Esophagus muscularis mucosa (tissue), 4 donors: ENCODE data around the gene PRR23B.

Experiments
- EP300 ChIP-seq: sonication (generic); formaldehyde crosslinking; IDR thresholded peaks from one replicate; pipeline ENCODE4 v1.6.1; 2017; ENCODE audit warnings: antibody characterized with exemption
- POLR2AphosphoS5 ChIP-seq, 2 donors: sonication (generic); formaldehyde crosslinking; IDR thresholded peaks; one replicate each; pipeline ENCODE4 v1.6.1; 2017; ENCODE audit warnings: antibody characterized with exemption in 2 of 2
- TF ChIP-seq, protein P1 (sequence below), 3 experiments: fragments of 200-600 bp in 2 of 3; fragments of 450-650 bp in 1 of 3; sonication (generic) in 2 of 3; IDR thresholded peaks; one replicate each; pipeline ENCODE4 v1.5.1; 2017 to 2019; ENCODE audit warnings: antibody characterized with exemption in 3 of 3, mild to moderate bottlenecking in 2 of 3, moderate library complexity in 1 of 3

DNA sequence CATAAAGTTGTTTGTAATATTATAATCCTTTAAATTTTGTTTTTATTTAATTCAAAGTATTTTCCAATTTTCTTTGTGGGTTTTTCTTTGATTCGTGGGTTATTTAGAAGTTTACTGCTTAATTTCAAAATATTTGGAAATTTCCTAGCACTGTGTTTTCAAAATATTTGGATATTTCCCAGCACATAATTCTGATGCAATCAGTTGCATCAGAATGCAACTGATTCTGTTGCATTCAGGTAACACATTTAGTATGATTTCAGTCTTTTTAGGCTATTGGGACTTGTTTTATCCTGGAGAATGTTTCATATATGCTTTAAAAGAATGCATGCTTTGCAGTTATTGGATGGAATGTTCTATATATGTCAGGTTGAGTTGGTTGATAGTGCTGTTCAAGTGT lies 42.2 kb upstream of the PRR23B start:
- TF ChIP-seq, protein P1, sequence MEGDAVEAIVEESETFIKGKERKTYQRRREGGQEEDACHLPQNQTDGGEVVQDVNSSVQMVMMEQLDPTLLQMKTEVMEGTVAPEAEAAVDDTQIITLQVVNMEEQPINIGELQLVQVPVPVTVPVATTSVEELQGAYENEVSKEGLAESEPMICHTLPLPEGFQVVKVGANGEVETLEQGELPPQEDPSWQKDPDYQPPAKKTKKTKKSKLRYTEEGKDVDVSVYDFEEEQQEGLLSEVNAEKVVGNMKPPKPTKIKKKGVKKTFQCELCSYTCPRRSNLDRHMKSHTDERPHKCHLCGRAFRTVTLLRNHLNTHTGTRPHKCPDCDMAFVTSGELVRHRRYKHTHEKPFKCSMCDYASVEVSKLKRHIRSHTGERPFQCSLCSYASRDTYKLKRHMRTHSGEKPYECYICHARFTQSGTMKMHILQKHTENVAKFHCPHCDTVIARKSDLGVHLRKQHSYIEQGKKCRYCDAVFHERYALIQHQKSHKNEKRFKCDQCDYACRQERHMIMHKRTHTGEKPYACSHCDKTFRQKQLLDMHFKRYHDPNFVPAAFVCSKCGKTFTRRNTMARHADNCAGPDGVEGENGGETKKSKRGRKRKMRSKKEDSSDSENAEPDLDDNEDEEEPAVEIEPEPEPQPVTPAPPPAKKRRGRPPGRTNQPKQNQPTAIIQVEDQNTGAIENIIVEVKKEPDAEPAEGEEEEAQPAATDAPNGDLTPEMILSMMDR (IDR thresholded peaks at IDR 0.05) = no peak
- TF ChIP-seq EP300 (no peak), POLR2AphosphoS5 (IDR thresholded peaks at IDR 0.05) (no peak)
